ENCODE measurements around the gene STXBP4. TPM values are rescaled to one million over a fixed set of nuclear protein-coding genes. Genes with fewer than 3 reads are reported as not detected.

Gene STXBP4
- total RNA-seq, 1 experiment from 2014 or later: 16.5 TPM

DNA sequence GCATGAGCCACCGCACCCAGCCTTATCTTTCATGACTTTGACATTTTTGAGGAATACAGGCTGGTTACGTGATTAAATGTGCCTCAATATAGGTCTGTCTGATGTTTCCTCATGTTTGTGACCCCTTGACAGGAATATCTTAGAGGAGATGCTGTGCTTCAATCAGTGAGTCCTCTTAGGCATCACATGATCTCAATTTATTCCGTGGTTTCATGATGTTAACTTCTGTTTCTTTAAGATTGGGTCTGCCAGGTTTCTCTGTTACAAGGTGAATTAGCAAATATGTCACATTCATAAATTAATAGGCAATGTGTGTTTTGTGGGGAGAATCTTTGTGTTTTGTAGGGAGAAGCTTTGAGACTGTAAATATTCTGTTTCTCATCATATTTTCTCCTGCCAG, 3.3 kb downstream of the STXBP4 start:
- Histone ChIP-seq H3K9ac (ENCODE audit: extremely low read depth, insufficient read length, low read length) (no peak overlapping the region), H3K4ac (ENCODE audit: low read depth, low read length) (no peak overlapping the region), H3K56ac (ENCODE audit: insufficient read length, low read depth, low read length) (no peak overlapping the region), H3K79me1 (ENCODE audit: insufficient read depth, low read depth, low read length, poor library complexity, severe bottlenecking) (no peaks in the 10 kb centered on the region), H3K14ac (ENCODE audit: insufficient read depth, low read length) (no peak overlapping the region), H2BK20ac (ENCODE audit: low read depth, low read length, poor library complexity, severe bottlenecking) (no peak overlapping the region), H3T11ph (ENCODE audit: low read length) (no peak overlapping the region), H3K27ac (ENCODE audit: insufficient read length, low read depth, low read length) (no peak overlapping the region), H3K79me2 (ENCODE audit: insufficient read depth, low read length) (peaks cover 12% of the 10 kb centered on the region; the same call in 1 of the 2 replicates), H2BK5ac (ENCODE audit: insufficient read length, low read length) (no peak overlapping the region), H3K9me3 (ENCODE audit: control insufficient read depth, low read depth, low read length) (no peaks in the 10 kb centered on the region), H2AFZ (ENCODE audit: low read length) (no peak overlapping the region), H3K27me3 (ENCODE audit: insufficient read depth, low read length) (no peaks in the 10 kb centered on the region), H2BK12ac (ENCODE audit: insufficient read length, low read depth, low read length) (no peak overlapping the region), H3K23ac (ENCODE audit: insufficient read length, low read depth, low read length) (no peak overlapping the region), H3K4me2 (ENCODE audit: insufficient read depth, insufficient read length, low read length) (no peak overlapping the region), H4K8ac (replicated peaks; ENCODE audit: insufficient read length, low read depth, low read length) (no peak overlapping the region), H2BK15ac (ENCODE audit: low read depth, low read length) (no peak overlapping the region), H4K20me1 (ENCODE audit: control insufficient read depth, insufficient read depth, insufficient read length) (no peaks in the 10 kb centered on the region), H3K18ac (ENCODE audit: insufficient read length, low read depth, low read length) (no peak overlapping the region), H4K5ac (ENCODE audit: insufficient read length, low read depth, low read length) (no peak overlapping the region), H2BK120ac (ENCODE audit: low read depth, low read length, poor library complexity, severe bottlenecking) (no peak overlapping the region), H4K91ac (ENCODE audit: insufficient read length, low read depth, low read length) (no peak overlapping the region), H3K4me1 (ENCODE audit: insufficient read depth, low read length) (no peaks in the 10 kb centered on the region; the same call in 1 of the 2 replicates), H2AK5ac (ENCODE audit: insufficient read length, low read length) (no peak overlapping the region), H3K23me2 (ENCODE audit: insufficient read length, low read depth, low read length, poor library complexity, severe bottlenecking) (peaks cover 7% of the 10 kb centered on the region)
- Mint-ChIP-seq H3K36me3 (ENCODE audit: insufficient read depth in 1 of 3, low read depth in 3 of 3) (peaks cover 2 to 12% (median 10%) of the 10 kb centered on the region in 3 experiments; a peak in 6 of 7 replicates), H3K27ac (no peak overlapping the region), H3K27me3 (ENCODE audit: low read depth) (no peaks in the 10 kb centered on the region), H3K9me3 (peaks cover 0 to 8% of the 10 kb centered on the region in 2 experiments; a peak in 2 of 5 replicates), H3K4me1 (peaks cover 3 to 5% of the 10 kb centered on the region in 2 experiments), H3K4me3 (no peak overlapping the region)
- TF ChIP-seq, protein P1, sequence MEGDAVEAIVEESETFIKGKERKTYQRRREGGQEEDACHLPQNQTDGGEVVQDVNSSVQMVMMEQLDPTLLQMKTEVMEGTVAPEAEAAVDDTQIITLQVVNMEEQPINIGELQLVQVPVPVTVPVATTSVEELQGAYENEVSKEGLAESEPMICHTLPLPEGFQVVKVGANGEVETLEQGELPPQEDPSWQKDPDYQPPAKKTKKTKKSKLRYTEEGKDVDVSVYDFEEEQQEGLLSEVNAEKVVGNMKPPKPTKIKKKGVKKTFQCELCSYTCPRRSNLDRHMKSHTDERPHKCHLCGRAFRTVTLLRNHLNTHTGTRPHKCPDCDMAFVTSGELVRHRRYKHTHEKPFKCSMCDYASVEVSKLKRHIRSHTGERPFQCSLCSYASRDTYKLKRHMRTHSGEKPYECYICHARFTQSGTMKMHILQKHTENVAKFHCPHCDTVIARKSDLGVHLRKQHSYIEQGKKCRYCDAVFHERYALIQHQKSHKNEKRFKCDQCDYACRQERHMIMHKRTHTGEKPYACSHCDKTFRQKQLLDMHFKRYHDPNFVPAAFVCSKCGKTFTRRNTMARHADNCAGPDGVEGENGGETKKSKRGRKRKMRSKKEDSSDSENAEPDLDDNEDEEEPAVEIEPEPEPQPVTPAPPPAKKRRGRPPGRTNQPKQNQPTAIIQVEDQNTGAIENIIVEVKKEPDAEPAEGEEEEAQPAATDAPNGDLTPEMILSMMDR (conservative IDR thresholded peaks at IDR 0.05): no peak
- no peak for DNase-seq
- WGBS (ENCODE audit: extremely low coverage, insufficient read length, low lambda C conversion rate): no CpG with 5 or more reads among the region's 3 CpGs

Data from H9 (cell line).